ENCODE results near the gene LAMA1.

DNA sequence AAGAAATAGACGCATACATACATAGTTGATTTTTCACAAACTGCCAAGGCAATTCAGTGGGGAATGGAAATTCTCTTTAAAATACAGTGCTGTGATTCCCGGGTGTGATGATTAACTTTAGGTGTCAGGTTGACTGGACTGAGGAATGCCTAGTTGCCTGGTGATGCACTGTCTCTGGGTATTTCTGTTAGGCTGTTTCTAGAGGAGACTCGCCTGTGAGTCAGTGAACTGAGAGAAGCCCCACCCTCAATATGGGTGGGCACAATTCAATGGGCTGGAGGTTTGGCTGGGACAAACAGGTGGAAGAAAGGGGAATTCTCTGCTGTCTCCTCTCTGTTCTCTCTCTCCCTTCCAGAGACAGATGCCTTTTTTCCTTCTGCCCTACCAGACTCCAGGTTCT lies 200.5 kb downstream of the LAMA1 start:
- TF ChIP-seq, protein P1, sequence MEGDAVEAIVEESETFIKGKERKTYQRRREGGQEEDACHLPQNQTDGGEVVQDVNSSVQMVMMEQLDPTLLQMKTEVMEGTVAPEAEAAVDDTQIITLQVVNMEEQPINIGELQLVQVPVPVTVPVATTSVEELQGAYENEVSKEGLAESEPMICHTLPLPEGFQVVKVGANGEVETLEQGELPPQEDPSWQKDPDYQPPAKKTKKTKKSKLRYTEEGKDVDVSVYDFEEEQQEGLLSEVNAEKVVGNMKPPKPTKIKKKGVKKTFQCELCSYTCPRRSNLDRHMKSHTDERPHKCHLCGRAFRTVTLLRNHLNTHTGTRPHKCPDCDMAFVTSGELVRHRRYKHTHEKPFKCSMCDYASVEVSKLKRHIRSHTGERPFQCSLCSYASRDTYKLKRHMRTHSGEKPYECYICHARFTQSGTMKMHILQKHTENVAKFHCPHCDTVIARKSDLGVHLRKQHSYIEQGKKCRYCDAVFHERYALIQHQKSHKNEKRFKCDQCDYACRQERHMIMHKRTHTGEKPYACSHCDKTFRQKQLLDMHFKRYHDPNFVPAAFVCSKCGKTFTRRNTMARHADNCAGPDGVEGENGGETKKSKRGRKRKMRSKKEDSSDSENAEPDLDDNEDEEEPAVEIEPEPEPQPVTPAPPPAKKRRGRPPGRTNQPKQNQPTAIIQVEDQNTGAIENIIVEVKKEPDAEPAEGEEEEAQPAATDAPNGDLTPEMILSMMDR (conservative IDR thresholded peaks at IDR 0.05; ENCODE audit: low read depth, low read length) = no peak
- TF ChIP-seq EZH2 (IDR thresholded peaks at IDR 0.05; ENCODE audit: borderline replicate concordance, low read depth, low read length, poor library complexity, severe bottlenecking) = no peak
